AML-193 (cell line): ENCODE data around the gene RGS14.

Experiments
- DNase-seq, 2 experiments: peaks; one replicate each; lab custom pipeline; 2025; lab: John Stamatoyannopoulos, UW

RGS14 gene

DNA sequence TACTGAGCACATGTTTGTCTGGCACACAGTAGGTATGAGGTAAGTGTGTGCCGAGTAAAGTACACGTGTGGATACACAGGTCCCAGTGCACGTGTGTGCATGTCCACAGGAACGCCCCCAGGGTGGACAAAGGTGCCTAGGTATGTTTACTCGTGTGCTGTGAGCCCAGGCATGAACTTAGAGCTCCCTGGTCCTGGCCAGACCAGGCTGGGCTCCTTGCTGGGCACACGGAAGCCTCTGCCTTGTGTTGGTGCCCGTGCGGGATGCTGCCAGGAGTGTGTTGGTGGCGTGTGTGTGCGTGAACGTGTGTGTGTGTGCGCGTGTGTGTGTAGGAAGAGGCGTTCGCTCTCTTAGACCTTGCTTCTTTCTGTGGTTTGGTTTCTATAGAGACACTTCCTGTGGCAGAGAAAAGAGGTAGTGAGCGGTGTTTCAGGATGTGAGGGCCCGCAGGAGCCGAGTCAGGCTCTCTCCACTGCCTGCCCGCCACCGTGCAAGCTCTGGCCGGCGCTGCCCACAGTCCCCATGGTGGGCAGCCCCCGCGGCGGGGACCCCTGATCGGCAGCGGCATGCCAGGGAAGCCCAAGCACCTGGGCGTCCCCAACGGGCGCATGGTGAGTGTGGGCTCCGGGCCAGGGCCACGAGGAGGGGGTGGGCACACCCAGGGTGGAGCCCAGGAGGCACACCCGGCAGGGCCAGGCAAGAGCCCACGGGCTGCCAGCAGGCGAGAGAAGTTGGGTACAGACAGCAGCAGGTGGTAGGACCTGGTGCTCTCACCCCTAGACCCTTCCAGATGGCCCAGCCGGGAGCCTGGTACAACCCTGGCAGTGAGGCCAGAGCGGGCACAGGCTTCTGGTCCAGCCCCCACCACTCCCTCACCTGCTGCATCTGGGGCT, at the start of gene RGS14:
Gene RGS14, plus strand, starts transcription at position 466 of the 893 bp plus-strand sequence. Its CDS starts 101 bp downstream, at position 567.
- DNase-seq, result peak; percentile 92 to 96

DNA sequence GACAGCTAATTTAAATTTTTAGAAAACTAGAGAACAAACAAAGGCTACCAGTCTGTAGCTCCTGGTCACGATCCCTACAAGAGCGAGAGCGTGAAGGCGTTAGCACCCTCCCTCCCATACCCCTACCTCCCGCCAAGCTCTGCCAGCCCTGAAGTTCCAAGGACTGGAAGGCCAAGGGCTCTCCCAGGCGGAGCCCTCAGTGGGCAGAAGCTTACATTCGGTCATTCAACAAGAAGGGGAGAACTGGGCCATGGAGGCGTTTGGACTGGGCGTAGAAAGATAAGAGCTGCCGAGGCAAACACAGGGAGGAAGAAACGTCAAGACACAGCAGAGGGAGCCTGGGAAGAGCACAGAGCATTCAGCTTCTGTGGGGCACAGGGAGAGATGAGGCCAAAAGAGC, 49.0 kb upstream of the RGS14 start:
- no peak for DNase-seq

DNA sequence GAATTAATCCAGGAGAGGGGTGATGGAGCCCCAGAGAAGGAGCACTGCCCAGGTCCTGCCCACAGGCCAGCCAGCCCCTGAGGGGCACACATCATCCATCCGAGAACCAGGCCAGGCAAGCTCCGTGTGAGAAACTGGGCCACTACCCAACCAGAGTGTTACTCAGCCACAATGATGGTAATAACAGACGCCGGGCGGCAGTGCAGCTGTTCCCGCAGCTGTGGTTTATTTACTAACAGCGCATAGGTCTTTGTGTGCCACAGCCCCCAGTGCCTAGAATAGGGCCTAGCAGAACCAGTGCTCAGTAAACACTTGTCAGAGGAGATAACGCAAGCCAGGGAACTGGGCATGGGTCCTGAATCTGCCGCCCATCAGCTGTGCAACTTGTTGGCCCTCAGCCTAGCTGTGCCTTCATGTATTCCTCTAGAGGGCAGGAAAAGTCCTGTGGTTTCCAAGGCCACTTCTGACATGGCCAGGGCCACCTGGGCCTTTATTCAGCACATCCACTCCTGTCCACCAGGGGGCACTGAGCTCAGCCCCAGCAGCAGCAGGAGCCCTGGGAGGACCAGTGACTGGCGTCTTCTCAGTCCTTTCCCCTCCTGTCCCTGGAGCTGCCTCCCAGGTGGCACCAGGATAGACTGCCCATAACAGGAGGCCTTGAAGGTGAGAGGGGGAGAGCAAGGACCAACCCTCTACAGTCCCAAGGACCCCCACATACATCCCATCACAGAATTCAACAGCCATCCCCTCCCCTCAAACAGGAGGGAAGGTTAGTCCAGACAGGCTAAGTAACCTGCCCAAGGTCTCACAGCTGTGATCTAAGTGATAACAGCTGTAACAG, 48.2 kb upstream of the RGS14 start:
- DNase-seq, result peak; percentile 34 to 52

DNA sequence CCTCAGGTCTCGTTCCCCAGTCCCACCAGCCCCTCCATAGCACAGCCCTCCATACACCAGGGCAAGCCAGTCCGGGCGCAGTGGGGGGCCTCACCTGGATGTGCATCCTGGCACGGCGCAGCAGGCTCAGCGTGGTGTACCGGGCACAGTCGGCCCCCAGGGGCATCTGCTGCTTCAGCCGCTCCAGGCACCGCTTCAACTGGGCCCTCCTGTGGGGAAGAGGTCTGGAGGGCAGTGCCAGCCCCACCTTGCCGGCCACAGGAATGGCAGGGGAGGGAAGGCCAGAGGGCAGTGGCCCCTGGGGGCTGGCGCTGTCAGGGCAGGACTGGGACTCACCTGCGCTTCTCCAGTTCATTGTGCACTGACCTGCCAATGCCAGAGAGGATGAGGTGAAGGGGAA, 47.4 kb upstream of the RGS14 start:
- DNase-seq, result no peak

- peak; percentile 71 to 79 for DNase-seq
Measured at GRCh38 chr5:177310757-177311391, 46.9 kb upstream of the RGS14 start.

GRCh38 chr5:177311392-177311722, 46.4 kb upstream of the RGS14 start:
- DNase-seq, result no peak

DNA sequence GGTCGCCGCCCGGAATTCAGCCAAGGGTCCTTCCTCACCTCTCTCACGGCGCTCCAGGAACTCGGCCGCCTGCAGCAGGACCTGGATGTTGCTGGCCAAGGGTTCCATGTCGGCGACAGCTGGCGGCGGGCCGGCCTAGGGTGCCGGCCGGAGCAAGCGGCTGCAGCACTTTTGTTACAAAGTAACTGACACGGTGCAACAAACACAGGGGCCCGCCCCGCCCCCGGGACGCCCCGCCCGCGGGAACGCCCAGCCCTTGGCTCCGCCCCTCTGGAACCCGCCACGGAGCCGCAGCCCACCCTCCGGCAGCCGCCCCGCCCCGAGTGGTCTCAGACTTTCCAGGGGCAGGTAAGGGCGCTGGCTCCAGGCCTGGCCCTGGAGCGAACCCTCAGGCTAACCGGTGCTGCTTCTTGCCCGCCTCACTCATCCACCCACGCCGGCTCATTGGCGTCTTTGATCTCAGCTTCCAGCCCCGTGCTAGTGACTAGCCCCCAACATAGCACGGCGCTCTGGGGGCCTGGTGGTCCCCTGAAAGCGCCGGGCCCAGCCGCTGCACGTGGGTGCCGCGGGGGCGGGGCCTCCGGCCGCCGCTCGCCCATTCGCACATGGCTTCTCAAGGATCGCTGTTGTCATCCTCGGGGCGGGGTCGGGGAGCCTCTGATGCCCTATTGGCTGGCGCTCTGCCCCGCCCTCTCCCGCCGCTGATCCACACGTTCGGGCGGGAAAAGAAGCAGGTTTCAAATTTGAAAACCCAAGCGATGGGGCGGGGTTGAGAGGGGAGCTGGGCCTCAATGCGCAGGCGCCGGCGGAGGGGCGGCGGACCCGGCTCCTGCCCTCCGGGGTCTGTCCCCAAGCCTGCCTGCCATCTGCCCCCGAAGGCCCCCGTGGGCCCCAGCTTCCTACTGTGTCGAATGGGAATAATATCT, 45.7 kb upstream of the RGS14 start, which contains the start of gene MXD3:
Gene MXD3, minus strand, starts transcription at position 176 of the 926 bp plus-strand sequence. Its CDS starts 68 bp downstream, at position 108.
- peak; percentile 95 to 96 for DNase-seq

- DNase-seq, result peak; percentile 44 to 78
Measured at GRCh38 chr5:177312649-177313181, 45.0 kb upstream of the RGS14 start.

- DNase-seq, result no peak
Measured at GRCh38 chr5:177313561-177314259, 44.0 kb upstream of the RGS14 start.

DNA sequence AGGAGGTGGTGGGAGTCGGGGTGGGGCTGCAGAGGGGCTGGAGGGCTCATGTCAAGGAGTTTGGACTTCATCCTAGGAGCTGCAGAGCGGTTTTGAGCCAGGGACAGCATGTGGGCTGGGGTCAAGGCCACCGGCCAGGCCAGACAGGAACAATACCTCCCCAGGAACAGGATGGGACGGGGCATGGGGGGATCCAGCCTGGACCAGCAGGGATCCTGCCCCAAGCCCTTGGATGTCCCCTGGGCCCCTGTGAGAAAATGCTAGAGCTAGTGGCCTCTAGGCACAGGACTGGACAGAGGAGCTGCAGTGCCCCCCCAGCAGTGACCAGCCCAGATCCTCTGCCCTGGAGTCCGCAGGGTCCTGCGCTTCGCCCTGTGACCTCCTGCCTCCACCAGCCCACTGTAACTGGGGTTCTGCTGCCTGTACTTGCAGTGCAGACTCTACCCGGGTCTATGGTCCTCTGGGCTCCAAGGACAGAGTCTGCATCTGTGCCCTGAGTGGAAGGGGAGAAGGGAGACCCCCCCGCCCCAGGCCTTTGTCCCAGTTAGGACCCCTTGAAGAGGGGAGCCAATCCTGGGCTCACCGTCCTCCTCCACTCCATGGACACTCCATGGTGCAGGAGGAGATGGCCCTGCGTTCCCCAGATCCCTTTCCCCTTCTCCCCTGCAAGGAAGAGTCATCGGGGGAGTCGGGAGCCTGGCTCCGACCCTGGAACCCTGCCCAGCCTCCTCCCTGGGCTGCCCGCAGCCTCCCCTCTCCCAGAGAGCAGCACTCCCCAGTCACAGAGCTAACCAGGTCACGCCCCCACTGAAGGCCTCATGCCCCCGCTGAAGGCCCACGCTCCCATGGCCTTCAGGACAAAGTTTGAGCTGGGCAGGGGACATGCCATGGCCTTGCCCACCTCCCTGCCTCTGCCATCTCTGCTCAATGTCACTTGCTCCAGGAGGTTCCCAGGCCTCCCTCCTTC, 43.1 kb upstream of the RGS14 start:
- no peak for DNase-seq

DNA sequence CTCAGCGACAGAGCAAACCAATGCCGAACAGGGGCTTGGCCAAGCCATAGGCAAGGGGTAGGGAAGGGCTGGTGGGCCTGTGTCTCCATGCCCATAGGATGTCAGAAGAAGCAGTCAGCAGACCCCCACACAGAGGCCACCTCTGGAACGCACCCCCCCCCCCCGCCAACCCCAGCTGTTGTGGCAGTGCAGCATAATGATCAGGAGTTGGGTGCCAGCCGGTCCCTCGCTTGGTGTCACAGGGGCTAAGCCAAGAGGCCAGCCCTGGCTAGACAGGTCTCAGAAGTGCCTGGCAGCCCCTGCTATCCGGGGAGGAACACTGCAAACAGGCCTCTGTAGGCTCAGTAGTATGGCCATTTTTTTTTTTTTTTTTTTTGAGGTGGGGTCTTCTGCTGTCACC, 42.3 kb upstream of the RGS14 start:
- no peak for DNase-seq

DNA sequence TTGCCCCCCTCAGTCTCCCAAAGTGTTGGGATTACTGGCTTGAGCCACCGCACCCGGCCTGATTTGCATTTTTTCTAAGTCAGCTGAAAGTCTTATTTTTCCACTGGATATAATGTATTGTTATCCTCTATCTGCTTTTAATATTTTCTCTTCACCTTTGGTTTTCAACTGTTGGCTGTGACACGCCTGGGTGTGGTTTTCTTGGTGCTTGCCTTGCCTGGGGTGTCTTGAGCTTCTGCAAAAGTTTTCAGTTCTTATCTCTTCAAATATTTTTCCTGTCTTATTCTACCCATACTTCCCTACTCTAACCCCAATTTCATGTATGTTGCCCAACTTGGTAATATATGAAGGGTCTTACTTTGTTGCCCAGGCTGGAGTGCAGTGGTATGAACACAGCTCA, 41.7 kb upstream of the RGS14 start:
- no peak for DNase-seq

DNA sequence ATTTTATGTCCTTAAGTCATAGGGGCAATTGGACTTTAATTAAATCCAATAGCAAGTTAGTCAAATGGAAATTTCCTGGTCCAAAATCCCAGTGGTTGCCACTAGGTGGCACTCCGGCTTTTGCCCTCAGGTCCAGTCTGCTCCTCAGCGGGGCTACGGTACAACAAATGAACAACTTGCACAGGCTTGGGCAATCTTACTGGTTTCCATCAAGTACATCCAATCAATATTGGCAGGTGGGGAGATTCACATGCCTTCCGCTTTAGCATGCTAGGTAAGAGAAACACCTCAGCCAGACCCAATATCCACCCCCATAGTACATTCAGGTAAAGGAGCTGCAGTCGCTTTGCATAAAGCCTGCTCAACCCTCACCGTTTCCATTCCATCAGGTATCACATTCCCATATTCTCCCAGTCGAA, 39.8 kb upstream of the RGS14 start:
- DNase-seq, result peak; percentile 51 to 67

DNA sequence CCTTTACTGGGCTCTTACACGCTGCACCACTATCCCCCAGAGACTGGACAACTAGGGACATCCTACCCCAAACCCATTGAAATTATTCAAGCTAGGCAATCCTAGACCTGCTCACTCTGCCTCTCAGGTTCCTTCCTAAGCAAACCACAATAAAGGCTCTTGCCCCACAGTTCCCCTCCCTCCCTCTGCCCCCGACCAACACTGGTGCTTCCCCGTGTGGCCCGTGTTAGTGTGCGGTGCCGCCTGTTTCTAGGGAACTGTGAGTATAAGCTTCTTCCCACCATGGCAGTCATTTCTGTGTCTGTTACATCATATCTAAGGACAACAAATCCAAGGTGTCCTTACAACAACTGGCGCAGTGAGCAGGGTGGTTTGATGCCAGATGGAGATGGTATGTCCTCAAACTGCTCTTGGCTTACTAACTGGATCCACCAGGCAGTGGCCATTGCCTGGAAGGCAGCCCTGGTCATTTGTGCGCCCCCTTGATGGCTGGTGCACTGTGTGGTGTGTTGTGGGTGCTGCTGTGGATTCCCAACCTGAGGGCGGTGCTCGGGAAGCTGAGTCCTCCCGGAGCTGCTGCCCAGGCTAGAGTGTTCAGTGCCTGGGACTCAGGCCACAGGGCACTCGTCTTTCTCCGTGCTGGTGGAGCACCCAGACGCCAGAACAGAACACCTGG, 37.7 kb upstream of the RGS14 start:
- no peak for DNase-seq

- DNase-seq, result peak; percentile 48 to 69
Measured at GRCh38 chr5:177320879-177321278, 36.8 kb upstream of the RGS14 start.

DNA sequence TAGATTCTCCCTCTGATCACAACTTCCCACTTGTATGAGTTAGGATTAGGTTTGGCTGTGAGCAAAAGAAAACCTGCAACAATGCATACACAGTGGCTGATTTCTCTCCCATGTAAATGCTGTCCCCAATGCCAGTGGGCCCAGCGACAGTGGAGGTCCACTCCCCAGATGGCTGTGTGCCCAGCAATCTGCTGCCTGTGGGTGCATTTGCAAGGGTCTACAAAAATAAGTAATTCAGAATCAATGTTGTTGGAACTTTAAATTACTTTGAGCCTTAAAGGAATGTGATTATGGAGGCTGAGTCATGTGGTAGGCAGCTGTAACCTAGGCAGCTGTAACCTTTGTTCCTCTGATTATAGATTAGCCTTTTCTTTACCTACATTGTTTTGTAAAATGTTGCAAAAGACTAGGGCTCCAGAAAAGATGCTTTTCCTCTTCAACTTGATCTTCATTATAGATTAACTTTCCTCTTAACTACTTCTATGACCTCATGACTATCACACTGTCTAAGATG, 31.8 kb upstream of the RGS14 start:
- no peak for DNase-seq

GRCh38 chr5:177327539-177328522, 29.9 kb upstream of the RGS14 start:
- DNase-seq, result no peak
